ENCODE measurements around the gene HYDIN.
"Not testable (repeated sequence)": the region's sequence is repeated elsewhere in the genome, so short reads cannot be mapped to it uniquely, and the experiment has no call there.

Gene HYDIN

GRCh38 chr16:71185347-71185746 is 45.2 kb downstream of the HYDIN start:
- H3K18ac ChIP-seq (ENCODE audit: low read length): no peak overlapping the region
- H3K56ac ChIP-seq (ENCODE audit: low read length): no peak overlapping the region
- no peak overlapping the region for H4K5ac ChIP-seq (ENCODE audit: low read length)
- H2BK120ac ChIP-seq (ENCODE audit: low read depth, low read length): no peak overlapping the region
- H3K79me1 ChIP-seq (ENCODE audit: low read length): no peaks in the 10 kb centered on the region
- no peaks in the 10 kb centered on the region for H3K4me1 ChIP-seq (ENCODE audit: control insufficient read depth, low read depth, low read length)
- no peak overlapping the region for H2BK15ac ChIP-seq (replicated peaks; ENCODE audit: low read depth)
- H4K8ac ChIP-seq (ENCODE audit: low read depth, low read length): no peak overlapping the region
- no peaks in the 10 kb centered on the region for H3K36me3 ChIP-seq (ENCODE audit: control insufficient read depth, insufficient read depth, low read length)
- no peak overlapping the region for H3K9ac ChIP-seq (ENCODE audit: low read length)
- no peak overlapping the region for H3K4me3 ChIP-seq (ENCODE audit: low read length)
- H3K23ac ChIP-seq (ENCODE audit: low read length): no peak overlapping the region
- peak; percentile 51 for DNase-seq
- no peaks in the 10 kb centered on the region for H3K79me2 ChIP-seq (ENCODE audit: control insufficient read depth, insufficient read depth, low read length)
- H3K27me3 ChIP-seq (ENCODE audit: insufficient read depth, low read length, poor library complexity): no peaks in the 10 kb centered on the region
- H3K27ac ChIP-seq (ENCODE audit: low read depth, low read length): no peak overlapping the region
- WGBS (ENCODE audit: extremely low coverage, insufficient coverage, low lambda C conversion rate): no CpG with 5 or more reads among the region's 1 CpG
- H3K4ac ChIP-seq (ENCODE audit: low read depth, low read length): no peak overlapping the region
- no peak overlapping the region for H2BK5ac ChIP-seq (ENCODE audit: low read length)
- H2AK5ac ChIP-seq (ENCODE audit: low read length): no peak overlapping the region
- H3K4me2 ChIP-seq (ENCODE audit: low read length): no peak overlapping the region

GRCh38 chr16:71179569-71179968 is 51.0 kb downstream of the HYDIN start:
- no peaks in the 10 kb centered on the region for H3K27me3 ChIP-seq (ENCODE audit: insufficient read depth, low read length, poor library complexity)
- H3K36me3 ChIP-seq (ENCODE audit: control insufficient read depth, insufficient read depth, low read length): no peaks in the 10 kb centered on the region
- H3K4me2 ChIP-seq (ENCODE audit: low read length): no peak overlapping the region
- no peak overlapping the region for H2BK5ac ChIP-seq (ENCODE audit: low read length)
- H3K27ac ChIP-seq (ENCODE audit: low read depth, low read length): no peak overlapping the region
- no peak for DNase-seq
- H2BK15ac ChIP-seq (replicated peaks; ENCODE audit: low read depth): no peak overlapping the region
- no peak overlapping the region for H4K5ac ChIP-seq (ENCODE audit: low read length)
- no peaks in the 10 kb centered on the region for H3K79me2 ChIP-seq (ENCODE audit: control insufficient read depth, insufficient read depth, low read length)
- H4K8ac ChIP-seq (ENCODE audit: low read depth, low read length): no peak overlapping the region
- H3K9ac ChIP-seq (ENCODE audit: low read length): no peak overlapping the region
- no peak overlapping the region for H3K23ac ChIP-seq (ENCODE audit: low read length)
- no peak overlapping the region for H3K56ac ChIP-seq (ENCODE audit: low read length)
- no peak overlapping the region for H3K18ac ChIP-seq (ENCODE audit: low read length)
- H2BK120ac ChIP-seq (ENCODE audit: low read depth, low read length): no peak overlapping the region
- no peak overlapping the region for H2AK5ac ChIP-seq (ENCODE audit: low read length)
- H3K4me1 ChIP-seq (ENCODE audit: control insufficient read depth, low read depth, low read length): no peaks in the 10 kb centered on the region
- no CpG with 5 or more reads among the region's 3 CpGs for WGBS (ENCODE audit: extremely low coverage, insufficient coverage, low lambda C conversion rate)
- H3K79me1 ChIP-seq (ENCODE audit: low read length): no peaks in the 10 kb centered on the region
- H3K4ac ChIP-seq (ENCODE audit: low read depth, low read length): no peak overlapping the region
- no peak overlapping the region for H3K4me3 ChIP-seq (ENCODE audit: low read length)

- Histone ChIP-seq H4K8ac (ENCODE audit: low read depth, low read length) (no peak overlapping the region), H2BK120ac (ENCODE audit: low read depth, low read length) (no peak overlapping the region), H3K27ac (ENCODE audit: low read depth, low read length) (no peak overlapping the region), H3K27me3 (ENCODE audit: insufficient read depth, low read length, poor library complexity) (no peaks in the 10 kb centered on the region), H3K79me2 (ENCODE audit: control insufficient read depth, insufficient read depth, low read length) (no peaks in the 10 kb centered on the region), H3K4ac (ENCODE audit: low read depth, low read length) (no peak overlapping the region), H3K56ac (ENCODE audit: low read length) (no peak overlapping the region), H4K5ac (ENCODE audit: low read length) (no peak overlapping the region), H3K18ac (ENCODE audit: low read length) (no peak overlapping the region), H3K4me1 (ENCODE audit: control insufficient read depth, low read depth, low read length) (no peaks in the 10 kb centered on the region), H2AK5ac (ENCODE audit: low read length) (no peak overlapping the region), H3K23ac (ENCODE audit: low read length) (no peak overlapping the region), H2BK5ac (ENCODE audit: low read length) (no peak overlapping the region), H3K4me2 (ENCODE audit: low read length) (no peak overlapping the region), H3K4me3 (ENCODE audit: low read length) (no peak overlapping the region), H3K79me1 (ENCODE audit: low read length) (no peaks in the 10 kb centered on the region), H2BK15ac (replicated peaks; ENCODE audit: low read depth) (no peak overlapping the region), H3K36me3 (ENCODE audit: control insufficient read depth, insufficient read depth, low read length) (no peaks in the 10 kb centered on the region), H3K9ac (ENCODE audit: low read length) (no peak overlapping the region)
- no peak for DNase-seq
- WGBS (ENCODE audit: extremely low coverage, insufficient coverage, low lambda C conversion rate): no CpG with 5 or more reads among the region's 6 CpGs
Observed at GRCh38 chr16:71172481-71173207, 57.9 kb downstream of the HYDIN start.

GRCh38 chr16:71161007-71161406 is 69.5 kb downstream of the HYDIN start:
- not testable (repeated sequence) for H2BK120ac ChIP-seq (ENCODE audit: low read depth, low read length); H4K5ac ChIP-seq (ENCODE audit: low read length); H4K8ac ChIP-seq (ENCODE audit: low read depth, low read length); H3K27ac ChIP-seq (ENCODE audit: low read depth, low read length); DNase-seq; H3K4me3 ChIP-seq (ENCODE audit: low read length); H3K18ac ChIP-seq (ENCODE audit: low read length); H3K56ac ChIP-seq (ENCODE audit: low read length); H2AK5ac ChIP-seq (ENCODE audit: low read length); H3K79me2 ChIP-seq (ENCODE audit: control insufficient read depth, insufficient read depth, low read length); H3K9ac ChIP-seq (ENCODE audit: low read length); H3K4ac ChIP-seq (ENCODE audit: low read depth, low read length); H2BK5ac ChIP-seq (ENCODE audit: low read length); H3K36me3 ChIP-seq (ENCODE audit: control insufficient read depth, insufficient read depth, low read length); H3K79me1 ChIP-seq (ENCODE audit: low read length); H3K23ac ChIP-seq (ENCODE audit: low read length); H3K27me3 ChIP-seq (ENCODE audit: insufficient read depth, low read length, poor library complexity); H3K4me1 ChIP-seq (ENCODE audit: control insufficient read depth, low read depth, low read length); H3K4me2 ChIP-seq (ENCODE audit: low read length); H2BK15ac ChIP-seq (replicated peaks; ENCODE audit: low read depth)
- WGBS (ENCODE audit: extremely low coverage, insufficient coverage, low lambda C conversion rate): no CpG with 5 or more reads among the region's 8 CpGs

GRCh38 chr16:71157278-71157677 is 73.2 kb downstream of the HYDIN start:
- not testable (repeated sequence) for H3K56ac ChIP-seq (ENCODE audit: low read length); H3K4ac ChIP-seq (ENCODE audit: low read depth, low read length); H3K18ac ChIP-seq (ENCODE audit: low read length); H3K4me3 ChIP-seq (ENCODE audit: low read length); H3K36me3 ChIP-seq (ENCODE audit: control insufficient read depth, insufficient read depth, low read length); H3K4me2 ChIP-seq (ENCODE audit: low read length); H2BK5ac ChIP-seq (ENCODE audit: low read length); H2BK15ac ChIP-seq (replicated peaks; ENCODE audit: low read depth); H4K5ac ChIP-seq (ENCODE audit: low read length); H3K9ac ChIP-seq (ENCODE audit: low read length); H4K8ac ChIP-seq (ENCODE audit: low read depth, low read length); H2AK5ac ChIP-seq (ENCODE audit: low read length); H3K27ac ChIP-seq (ENCODE audit: low read depth, low read length); H3K4me1 ChIP-seq (ENCODE audit: control insufficient read depth, low read depth, low read length); H2BK120ac ChIP-seq (ENCODE audit: low read depth, low read length); H3K79me1 ChIP-seq (ENCODE audit: low read length); H3K27me3 ChIP-seq (ENCODE audit: insufficient read depth, low read length, poor library complexity); H3K79me2 ChIP-seq (ENCODE audit: control insufficient read depth, insufficient read depth, low read length); DNase-seq; H3K23ac ChIP-seq (ENCODE audit: low read length)
- no CpG with 5 or more reads among the region's 2 CpGs for WGBS (ENCODE audit: extremely low coverage, insufficient coverage, low lambda C conversion rate)

GRCh38 chr16:71153329-71153728 is 77.2 kb downstream of the HYDIN start:
- WGBS (ENCODE audit: extremely low coverage, insufficient coverage, low lambda C conversion rate): no CpG with 5 or more reads among the region's 6 CpGs

More at GRCh38 chr16:71153329-71153728, 77.2 kb downstream of the HYDIN start:
- H2BK5ac ChIP-seq (ENCODE audit: low read length); H4K5ac ChIP-seq (ENCODE audit: low read length); H3K4me1 ChIP-seq (ENCODE audit: control insufficient read depth, low read depth, low read length); H3K4me2 ChIP-seq (ENCODE audit: low read length); H4K8ac ChIP-seq (ENCODE audit: low read depth, low read length); H3K4me3 ChIP-seq (ENCODE audit: low read length); H3K27me3 ChIP-seq (ENCODE audit: insufficient read depth, low read length, poor library complexity); H3K36me3 ChIP-seq (ENCODE audit: control insufficient read depth, insufficient read depth, low read length); H2AK5ac ChIP-seq (ENCODE audit: low read length); H3K56ac ChIP-seq (ENCODE audit: low read length); H3K79me2 ChIP-seq (ENCODE audit: control insufficient read depth, insufficient read depth, low read length); H2BK15ac ChIP-seq (replicated peaks; ENCODE audit: low read depth); H3K79me1 ChIP-seq (ENCODE audit: low read length); DNase-seq; H3K18ac ChIP-seq (ENCODE audit: low read length); H3K9ac ChIP-seq (ENCODE audit: low read length); H3K23ac ChIP-seq (ENCODE audit: low read length); H2BK120ac ChIP-seq (ENCODE audit: low read depth, low read length); H3K4ac ChIP-seq (ENCODE audit: low read depth, low read length); H3K27ac ChIP-seq (ENCODE audit: low read depth, low read length): not testable (repeated sequence)

Data from mesendoderm (in vitro differentiated cells).